Testis (tissue), 2 donors: ENCODE results near the gene DSTN.

ENCODE experiments used
- POLR2A ChIP-seq: fragments of 450-650 bp; IDR thresholded peaks from one replicate; pipeline ENCODE4 v1.6.1; 2017; ENCODE audit warnings: antibody characterized with exemption, mild to moderate bottlenecking, moderate library complexity
- TF ChIP-seq, protein P1 (sequence below), 3 experiments: fragments of 450-650 bp in 2 of 3; fragments of 200-600 bp in 1 of 3; sonication (generic) in 1 of 3; IDR thresholded peaks; one replicate each; pipeline ENCODE4 v1.5.1; 2016 to 2019; ENCODE audit warnings: antibody characterized with exemption in 3 of 3, mild to moderate bottlenecking in 2 of 3, moderate library complexity in 1 of 3

GRCh38 chr20:17633221-17633849 lies 63.5 kb downstream of the DSTN start:
- TF ChIP-seq, protein P1, sequence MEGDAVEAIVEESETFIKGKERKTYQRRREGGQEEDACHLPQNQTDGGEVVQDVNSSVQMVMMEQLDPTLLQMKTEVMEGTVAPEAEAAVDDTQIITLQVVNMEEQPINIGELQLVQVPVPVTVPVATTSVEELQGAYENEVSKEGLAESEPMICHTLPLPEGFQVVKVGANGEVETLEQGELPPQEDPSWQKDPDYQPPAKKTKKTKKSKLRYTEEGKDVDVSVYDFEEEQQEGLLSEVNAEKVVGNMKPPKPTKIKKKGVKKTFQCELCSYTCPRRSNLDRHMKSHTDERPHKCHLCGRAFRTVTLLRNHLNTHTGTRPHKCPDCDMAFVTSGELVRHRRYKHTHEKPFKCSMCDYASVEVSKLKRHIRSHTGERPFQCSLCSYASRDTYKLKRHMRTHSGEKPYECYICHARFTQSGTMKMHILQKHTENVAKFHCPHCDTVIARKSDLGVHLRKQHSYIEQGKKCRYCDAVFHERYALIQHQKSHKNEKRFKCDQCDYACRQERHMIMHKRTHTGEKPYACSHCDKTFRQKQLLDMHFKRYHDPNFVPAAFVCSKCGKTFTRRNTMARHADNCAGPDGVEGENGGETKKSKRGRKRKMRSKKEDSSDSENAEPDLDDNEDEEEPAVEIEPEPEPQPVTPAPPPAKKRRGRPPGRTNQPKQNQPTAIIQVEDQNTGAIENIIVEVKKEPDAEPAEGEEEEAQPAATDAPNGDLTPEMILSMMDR (IDR thresholded peaks at IDR 0.05): no peak
- no peak for TF ChIP-seq POLR2A
